ENCODE measurements around the gene HIPK2. TPM values are rescaled to one million over a fixed set of nuclear protein-coding genes. Genes with fewer than 3 reads are reported as not detected.
A peak's percentile ranks its signal among the peaks of the same experiment; 100 is the strongest.

HIPK2 gene
- polyA plus RNA-seq, 1 donor (not counting 4 experiments of a cell fraction or from before 2014, with no cell fraction given), result 5.8 TPM

DNA sequence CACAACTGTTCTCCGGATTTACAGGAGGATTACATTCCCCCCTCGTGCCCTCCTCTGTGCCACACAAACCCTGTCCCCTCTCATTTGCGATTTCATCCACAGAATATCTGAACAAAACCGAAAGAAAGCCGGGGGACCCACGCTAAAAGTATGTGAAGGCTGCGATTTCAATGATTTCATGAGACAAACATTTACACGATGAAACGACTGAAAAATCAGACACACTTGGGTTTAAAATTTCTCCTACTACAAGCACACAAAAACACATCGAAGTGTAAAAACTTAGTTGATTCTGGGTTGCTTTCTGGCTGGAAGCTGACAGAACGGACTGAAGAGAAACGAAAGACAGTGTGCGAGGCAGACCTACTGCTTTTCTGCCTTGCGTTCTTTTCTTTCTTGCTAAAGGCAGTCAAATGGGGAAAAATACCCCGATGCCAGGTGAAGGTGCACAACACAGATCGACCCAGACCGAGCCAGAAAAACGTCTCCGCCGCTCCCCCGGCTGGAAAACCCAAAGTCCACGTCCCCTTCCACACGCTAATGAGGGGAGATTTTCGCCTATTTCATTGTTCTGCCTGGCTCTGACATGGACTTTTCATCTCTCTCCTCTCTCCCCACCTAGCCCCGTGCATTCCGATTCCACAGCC lies 1.2 kb downstream of the HIPK2 start:
- Histone ChIP-seq H4K20me1 (ENCODE audit: control insufficient read depth, extremely low read depth, insufficient read depth, low read length) (no peaks in the 10 kb centered on the region), H3K9me1 (ENCODE audit: control insufficient read depth, extremely low read depth, insufficient read depth, low read length) (peaks cover 3% of the 10 kb centered on the region), H2AFZ (ENCODE audit: control insufficient read depth, low read length) (peak overlapping the region; percentile 71), H3K9me3 (ENCODE audit: control insufficient read depth, low read depth, low read length) (no peaks in the 10 kb centered on the region), H3K4me2 (ENCODE audit: control insufficient read depth, extremely low read depth, insufficient read depth, low read depth, low read length) (peak overlapping the region; percentile 90), H3K27me3 (ENCODE audit: control insufficient read depth, extremely low read depth, insufficient read depth, low read length) (no peaks in the 10 kb centered on the region), H3K79me2 (ENCODE audit: control insufficient read depth, insufficient read depth, low read length) (peaks cover 47% of the 10 kb centered on the region), H3K4me3 (ENCODE audit: control insufficient read depth in 2 of 3, extremely low read depth in 1 of 3, insufficient read depth in 2 of 3, low read depth in 1 of 3, low read length in 3 of 3) (peak overlapping the region; percentile 71 to 94 (median 85)), H3K27ac (ENCODE audit: control insufficient read depth, insufficient read depth, low read length) (peak overlapping the region; percentile 91), H3K9ac (ENCODE audit: control insufficient read depth, extremely low read depth, insufficient read depth, low read length) (peak overlapping the region; percentile 90), H3K36me3 (ENCODE audit: control insufficient read depth in 2 of 2, extremely low read depth in 1 of 2, insufficient read depth in 2 of 2, low read length in 2 of 2) (peaks cover 0 to 3% of the 10 kb centered on the region in 2 experiments), H3K4me1 (ENCODE audit: control insufficient read depth, extremely low read depth, insufficient read depth, low read length) (peaks cover 35% of the 10 kb centered on the region)
- no peak for TF ChIP-seq CTCF (optimal IDR thresholded peaks at IDR 0.05 in 1 of 3, IDR thresholded peaks at IDR 0.05 in 1 of 3, conservative IDR thresholded peaks at IDR 0.05 in 1 of 3; ENCODE audit: extremely low read depth in 1 of 3, insufficient read depth in 2 of 3, low read length in 3 of 3)
- TF ChIP-seq EZH2 (IDR thresholded peaks at IDR 0.05; ENCODE audit: low read length), result no peak
- DNase-seq (ENCODE audit: low read depth, low spot score) (no peak), FAIRE-seq (peak; percentile 29)
- dilution Hi-C loops (cut with MboI; ENCODE audit: extremely low pct_ligation_motif_present, low sequenced_read_pairs), result no loop called here

DNA sequence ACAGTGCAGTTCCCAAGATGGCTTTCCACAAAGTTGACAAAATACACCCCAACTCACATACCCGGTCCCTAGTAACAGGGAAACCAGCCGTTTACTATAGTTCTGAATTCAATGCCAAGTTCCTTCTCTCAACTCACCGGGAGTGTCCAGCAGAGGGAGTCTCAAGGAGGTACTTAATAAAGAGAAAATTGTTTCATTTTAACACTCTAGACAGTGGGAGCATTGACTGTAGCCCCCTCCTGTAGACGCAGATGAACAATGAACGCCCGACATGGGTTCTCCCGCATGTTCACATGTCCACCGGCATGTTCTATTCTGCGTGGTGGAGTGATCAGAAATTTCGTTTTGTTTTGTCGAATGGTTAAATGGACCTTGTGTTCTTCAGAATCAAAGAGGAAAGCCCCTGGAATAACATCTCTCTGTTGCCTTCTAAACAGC lies 1.9 kb downstream of the HIPK2 start:
- FAIRE-seq (peak; percentile 55), DNase-seq (ENCODE audit: low read depth, low spot score) (no peak)
- Histone ChIP-seq H3K27me3 (ENCODE audit: control insufficient read depth, extremely low read depth, insufficient read depth, low read length) (no peaks in the 10 kb centered on the region), H3K9me3 (ENCODE audit: control insufficient read depth, low read depth, low read length) (no peaks in the 10 kb centered on the region), H3K9ac (ENCODE audit: control insufficient read depth, extremely low read depth, insufficient read depth, low read length) (peak overlapping the region; percentile 90), H3K4me3 (ENCODE audit: control insufficient read depth in 2 of 3, extremely low read depth in 1 of 3, insufficient read depth in 2 of 3, low read depth in 1 of 3, low read length in 3 of 3) (peak overlapping the region; percentile 71 to 94 (median 85)), H2AFZ (ENCODE audit: control insufficient read depth, low read length) (no peak overlapping the region), H3K4me2 (ENCODE audit: control insufficient read depth, extremely low read depth, insufficient read depth, low read depth, low read length) (peak overlapping the region; percentile 90), H4K20me1 (ENCODE audit: control insufficient read depth, extremely low read depth, insufficient read depth, low read length) (no peaks in the 10 kb centered on the region), H3K36me3 (ENCODE audit: control insufficient read depth in 2 of 2, extremely low read depth in 1 of 2, insufficient read depth in 2 of 2, low read length in 2 of 2) (peaks cover 0 to 3% of the 10 kb centered on the region in 2 experiments), H3K4me1 (ENCODE audit: control insufficient read depth, extremely low read depth, insufficient read depth, low read length) (peaks cover 40% of the 10 kb centered on the region), H3K9me1 (ENCODE audit: control insufficient read depth, extremely low read depth, insufficient read depth, low read length) (peaks cover 3% of the 10 kb centered on the region), H3K79me2 (ENCODE audit: control insufficient read depth, insufficient read depth, low read length) (peaks cover 47% of the 10 kb centered on the region), H3K27ac (ENCODE audit: control insufficient read depth, insufficient read depth, low read length) (peak overlapping the region; percentile 91)
- dilution Hi-C loops (cut with MboI; ENCODE audit: extremely low pct_ligation_motif_present, low sequenced_read_pairs), result no loop called here
- TF ChIP-seq CTCF (optimal IDR thresholded peaks at IDR 0.05 in 1 of 3, IDR thresholded peaks at IDR 0.05 in 1 of 3, conservative IDR thresholded peaks at IDR 0.05 in 1 of 3; ENCODE audit: extremely low read depth in 1 of 3, insufficient read depth in 2 of 3, low read length in 3 of 3) (peak; percentile 52 to 72 (median 59)), EZH2 (IDR thresholded peaks at IDR 0.05; ENCODE audit: low read length) (no peak)
